Superior temporal gyrus (tissue), 1 donor: ENCODE results near the gene NINL.

Experiments used
- DNase-seq: peaks from one replicate; pipeline ENCODE4 v3.0.0-alpha.2; 2016; ENCODE audit errors: extremely low spot score

NINL gene

GRCh38 chr20:25465243-25466135 is 119.8 kb downstream of the NINL start:
- no peak for DNase-seq

- no peak for DNase-seq
Observed at GRCh38 chr20:25464501-25465242, 120.7 kb downstream of the NINL start.

- no peak for DNase-seq
Observed at GRCh38 chr20:25461786-25462545, 123.4 kb downstream of the NINL start.

GRCh38 chr20:25461281-25461650 is 124.1 kb downstream of the NINL start:
- no peak for DNase-seq

- DNase-seq = no peak
Observed at GRCh38 chr20:25460566-25461280, 124.6 kb downstream of the NINL start.

GRCh38 chr20:25459916-25460535 is 125.3 kb downstream of the NINL start:
- no peak for DNase-seq

- DNase-seq = no peak
Observed at GRCh38 chr20:25459111-25459830, 126.1 kb downstream of the NINL start.

GRCh38 chr20:25457886-25458680 is 127.2 kb downstream of the NINL start:
- no peak for DNase-seq

GRCh38 chr20:25454153-25454900 is 131.0 kb downstream of the NINL start:
- no peak for DNase-seq

- no peak for DNase-seq
Observed at GRCh38 chr20:25453035-25453810, 132.1 kb downstream of the NINL start.

GRCh38 chr20:25452333-25452732 is 133.0 kb downstream of the NINL start:
- no peak for DNase-seq

- no peak for DNase-seq
Observed at GRCh38 chr20:25447671-25448070, 137.7 kb downstream of the NINL start.

- no peak for DNase-seq
Observed at GRCh38 chr20:25444556-25444955, 140.8 kb downstream of the NINL start.

GRCh38 chr20:25439328-25439727 is 146.0 kb downstream of the NINL start:
- no peak for DNase-seq

GRCh38 chr20:25437153-25437581 is 148.2 kb downstream of the NINL start:
- DNase-seq = no peak

GRCh38 chr20:25424536-25424935 is 160.8 kb downstream of the NINL start:
- DNase-seq = no peak

- no peak for DNase-seq
Observed at GRCh38 chr20:25422032-25422431, 163.3 kb downstream of the NINL start.

- no peak for DNase-seq
Observed at GRCh38 chr20:25421102-25421501, 164.2 kb downstream of the NINL start.
